Skeletal muscle cell (primary cell): ENCODE measurements around the gene CEP55.
"Not testable (repeated sequence)": the region's sequence is repeated elsewhere in the genome, so short reads cannot be mapped to it uniquely, and the experiment has no call there.

Experiments
- DNase-seq: peaks from one replicate; pipeline ENCODE4 v3.0.0-alpha.2; 2010; ENCODE audit warnings: low read depth
- H3K4me3 ChIP-seq: 2 replicates; pipeline ENCODE4 v1.5.1; 2011; ENCODE audit warnings: low read depth, mild to moderate bottlenecking, control low read depth, low read length, moderate library complexity

CEP55 gene

GRCh38 chr10:93501650-93502049, 5.2 kb downstream of the CEP55 start:
- DNase-seq, result no peak
- no peak overlapping the region for H3K4me3 ChIP-seq

GRCh38 chr10:93503075-93503474, 6.7 kb downstream of the CEP55 start:
- H3K4me3 ChIP-seq, result no peak overlapping the region
- no peak for DNase-seq

- no peak for DNase-seq
- H3K4me3 ChIP-seq, result no peak overlapping the region
These were observed 8.7 kb downstream of the CEP55 start for GRCh38 chr10:93505075-93505474.

- no peak overlapping the region for H3K4me3 ChIP-seq
- no peak for DNase-seq
These were observed 13.4 kb downstream of the CEP55 start for GRCh38 chr10:93509816-93510215.

GRCh38 chr10:93512565-93512964, 16.2 kb downstream of the CEP55 start:
- no peak overlapping the region for H3K4me3 ChIP-seq
- no peak for DNase-seq

GRCh38 chr10:93513091-93513490, 16.7 kb downstream of the CEP55 start:
- H3K4me3 ChIP-seq, result no peak overlapping the region
- no peak for DNase-seq

GRCh38 chr10:93514521-93514920, 18.1 kb downstream of the CEP55 start:
- DNase-seq, result no peak
- H3K4me3 ChIP-seq, result no peak overlapping the region

- no peak overlapping the region for H3K4me3 ChIP-seq
- no peak for DNase-seq
These were observed 18.9 kb downstream of the CEP55 start for GRCh38 chr10:93515071-93516005.

GRCh38 chr10:93516006-93516380, 19.6 kb downstream of the CEP55 start:
- no peak overlapping the region for H3K4me3 ChIP-seq
- DNase-seq, result no peak

GRCh38 chr10:93518531-93518930, 22.1 kb downstream of the CEP55 start:
- no peak for DNase-seq

GRCh38 chr10:93535293-93535692, 38.9 kb downstream of the CEP55 start:
- H3K4me3 ChIP-seq, result no peak overlapping the region
- no peak for DNase-seq

More at GRCh38 chr10:93518531-93518930, 22.1 kb downstream of the CEP55 start:
- no peak overlapping the region for H3K4me3 ChIP-seq

GRCh38 chr10:93540871-93541270, 44.5 kb downstream of the CEP55 start:
- H3K4me3 ChIP-seq, DNase-seq: not testable (repeated sequence)

- H3K4me3 ChIP-seq, result peak overlapping the region; percentile 15
- no peak for DNase-seq
These were observed 45.3 kb downstream of the CEP55 start for GRCh38 chr10:93541402-93542357.

GRCh38 chr10:93542358-93542791, 46.0 kb downstream of the CEP55 start:
- DNase-seq, result no peak
- H3K4me3 ChIP-seq, result peak overlapping the region; percentile 15

GRCh38 chr10:93546995-93547394, 50.6 kb downstream of the CEP55 start:
- not testable (repeated sequence) for DNase-seq, H3K4me3 ChIP-seq

GRCh38 chr10:93547522-93547921, 51.1 kb downstream of the CEP55 start:
- H3K4me3 ChIP-seq, result no peak overlapping the region
- no peak for DNase-seq

- no peak overlapping the region for H3K4me3 ChIP-seq
- no peak for DNase-seq
These were observed 52.1 kb downstream of the CEP55 start for GRCh38 chr10:93548376-93549071.

GRCh38 chr10:93550606-93551005, 54.2 kb downstream of the CEP55 start:
- no peak overlapping the region for H3K4me3 ChIP-seq
- DNase-seq, result no peak

GRCh38 chr10:93552780-93553179, 56.4 kb downstream of the CEP55 start:
- no peak overlapping the region for H3K4me3 ChIP-seq
- DNase-seq, result no peak
